A673 (cell line): Measurements from ENCODE around the gene SHROOM4. TPM values are rescaled to one million over a fixed set of nuclear protein-coding genes. Genes with fewer than 3 reads are reported as not detected.
A peak's percentile ranks its signal among the peaks of the same experiment; 100 is the strongest.

Source experiments
- BruUV-seq: library from RNA; stranded (reverse); fragments of 400-500 nt; replicated peaks from 2 replicates; lab custom pipeline; 2021; lab: Mats Ljungman, UMichigan
- CTCF ChIA-PET: fragments of 300-600 bp; sonication (Branson Sonifier 250); formaldehyde crosslinking; loops from one replicate; lab custom pipeline; 2022; ENCODE audit warnings: antibody characterized with exemption; lab: Charles Lee
- POLR2A ChIA-PET: fragments of 300-600 bp; sonication (Branson Sonifier 250); formaldehyde crosslinking; loops from one replicate; lab custom pipeline; 2022; ENCODE audit warnings: antibody characterized with exemption; ENCODE audit not compliant: low non-redundant PET; lab: Charles Lee
- DNase-seq: peaks from one replicate; pipeline ENCODE4 v3.0.0-alpha.2; 2015; ENCODE audit warnings: low spot score
- H3K27ac ChIP-seq: fragments of 200-600 bp; sonication (generic); 2 replicates; pipeline ENCODE4 v1.5.1; 2016; ENCODE audit warnings: mixed run types, low read depth, mild to moderate bottlenecking, mixed read lengths, antibody characterized with exemption, low read length; ENCODE audit not compliant: poor library complexity, severe bottlenecking
- H3K27me3 ChIP-seq: fragments of 200-600 bp; sonication (generic); replicated peaks from 2 replicates; pipeline ENCODE4 v1.6.1; 2017; ENCODE audit warnings: mixed run types, low read depth, mild to moderate bottlenecking, mixed read lengths, antibody characterized with exemption, low read length; ENCODE audit not compliant: insufficient read depth, poor library complexity
- H3K36me3 ChIP-seq: fragments of 200-600 bp; sonication (generic); 2 replicates; pipeline ENCODE4 v1.6.1; 2016; ENCODE audit warnings: mixed run types, mild to moderate bottlenecking, mixed read lengths, antibody characterized with exemption, low read length; ENCODE audit not compliant: insufficient read depth, poor library complexity, severe bottlenecking
- H3K4me1 ChIP-seq: fragments of 200-600 bp; sonication (generic); 2 replicates; pipeline ENCODE4 v1.6.1; 2017; ENCODE audit warnings: mixed run types, mild to moderate bottlenecking, mixed read lengths, antibody characterized with exemption, low read length; ENCODE audit not compliant: insufficient read depth, poor library complexity, severe bottlenecking
- H3K4me3 ChIP-seq: fragments of 200-600 bp; sonication (generic); 2 replicates; pipeline ENCODE4 v1.5.1; 2016; ENCODE audit warnings: low read depth, mixed run types, mild to moderate bottlenecking, mixed read lengths, low read length; ENCODE audit not compliant: poor library complexity, severe bottlenecking
- H3K9me3 ChIP-seq: fragments of 200-600 bp; sonication (generic); 2 replicates; pipeline ENCODE4 v1.6.1; 2016; ENCODE audit warnings: mixed run types, low read depth, mild to moderate bottlenecking, mixed read lengths, antibody characterized with exemption, low read length; ENCODE audit not compliant: poor library complexity, severe bottlenecking
- CTCF ChIP-seq: fragments of 300-800, 200-600 bp; sonication (generic); conservative IDR thresholded peaks from 2 replicates; pipeline ENCODE4 v1.5.1; 2017; ENCODE audit warnings: low read depth, mild to moderate bottlenecking, antibody characterized with exemption, low read length, moderate library complexity, mixed read lengths
- EZH2 ChIP-seq: fragments of 200-600 bp; sonication (generic); IDR thresholded peaks from 2 replicates; pipeline ENCODE4 v1.6.1; 2017; ENCODE audit warnings: borderline replicate concordance, low read depth, mild to moderate bottlenecking, mixed read lengths, antibody characterized with exemption, low read length; ENCODE audit not compliant: poor library complexity, severe bottlenecking
- intact Hi-C: fragments of 100-400 bp; cut with micrococcal nuclease; formaldehyde crosslinking; loops from one replicate; pipeline ENCODE4 v1.10.0; 2022; ENCODE audit not compliant: unreplicated experiment
- total RNA-seq: library from RNA; stranded (reverse); gene quantifications from 2 replicates; pipeline ENCODE4 v1.2.3, GENCODE V29; 2021

The SHROOM4 gene
- total RNA-seq, 1 experiment from 2014 or later: 7.0 TPM

GRCh38 chrX:50635162-50635561 lies 178.8 kb downstream of the SHROOM4 start:
- CTCF ChIA-PET: no interaction called here
- H3K27ac ChIP-seq: peak overlapping the region; percentile 48
- no peaks in the 10 kb centered on the region for H3K36me3 ChIP-seq
- H3K4me1 ChIP-seq: peaks cover 36% of the 10 kb centered on the region
- intact Hi-C loops: no loop called here
- no TSS peak for BruUV-seq
- H3K4me3 ChIP-seq: no peak overlapping the region
- H3K27me3 ChIP-seq: no peaks in the 10 kb centered on the region
- POLR2A ChIA-PET: no interaction called here
- no peak for TF ChIP-seq CTCF
- no peak for DNase-seq
- H3K9me3 ChIP-seq: no peaks in the 10 kb centered on the region

- H3K9me3 ChIP-seq: no peaks in the 10 kb centered on the region
- no peak overlapping the region for H3K4me3 ChIP-seq
Observed at GRCh38 chrX:50629774-50630173, 184.2 kb downstream of the SHROOM4 start.

GRCh38 chrX:50627696-50628095 lies 186.3 kb downstream of the SHROOM4 start:
- BruUV-seq: no TSS peak
- TF ChIP-seq EZH2 (no peak), CTCF (no peak)
- intact Hi-C loops: no loop called here
- ChIA-PET CTCF (no interaction called here), POLR2A (no interaction called here)
- Histone ChIP-seq H3K27ac (peak overlapping the region; percentile 3), H3K36me3 (no peaks in the 10 kb centered on the region), H3K9me3 (no peaks in the 10 kb centered on the region), H3K4me1 (peaks cover 25% of the 10 kb centered on the region), H3K27me3 (no peaks in the 10 kb centered on the region), H3K4me3 (no peak overlapping the region)
- no peak for DNase-seq

More at GRCh38 chrX:50629774-50630173, 184.2 kb downstream of the SHROOM4 start:
- POLR2A ChIA-PET: no interaction called here
- H3K27me3 ChIP-seq: no peaks in the 10 kb centered on the region
- no TSS peak for BruUV-seq
- intact Hi-C loops: no loop called here
- no peaks in the 10 kb centered on the region for H3K36me3 ChIP-seq
- TF ChIP-seq CTCF (no peak), EZH2 (no peak)
- CTCF ChIA-PET: no interaction called here
- DNase-seq: no peak
- H3K27ac ChIP-seq: peak overlapping the region; percentile 62
- H3K4me1 ChIP-seq: peaks cover 25% of the 10 kb centered on the region
